Measurements from ENCODE around the gene MAP2K3. TPM values are rescaled to one million over a fixed set of nuclear protein-coding genes. Genes with fewer than 3 reads are reported as not detected.

The MAP2K3 gene
- total and polyA plus RNA-seq, 2 of the 8 experiments (the other 6 are each of a cell fraction or from before 2014, with no cell fraction given) = 16.9 to 33.5 TPM

- DNase-seq (ENCODE audit: low read depth in 1 of 2, low spot score in 2 of 2) (no peak), FAIRE-seq (no peak)
- no peaks in the 10 kb centered on the region; the same call in 1 of the 2 replicates for H3K79me1 ChIP-seq (ENCODE audit: low read depth, low read length)
- no peaks in the 10 kb centered on the region for H3K9me3 ChIP-seq (ENCODE audit: insufficient read depth in 2 of 2, low read depth in 1 of 2, low read length in 1 of 2)
- no peak overlapping the region; the same call in 1 of the 2 replicates for H2AK5ac ChIP-seq (ENCODE audit: low read depth, low read length)
- no peak overlapping the region for H3K9ac ChIP-seq (replicated peaks in 1 of 4; ENCODE audit: extremely low read depth in 1 of 4, low read depth in 3 of 4, low read length in 3 of 4)
- H3K4ac ChIP-seq (replicated peaks; ENCODE audit: insufficient read length, low read depth, low read length) = no peak overlapping the region
- TF ChIP-seq, protein P1, sequence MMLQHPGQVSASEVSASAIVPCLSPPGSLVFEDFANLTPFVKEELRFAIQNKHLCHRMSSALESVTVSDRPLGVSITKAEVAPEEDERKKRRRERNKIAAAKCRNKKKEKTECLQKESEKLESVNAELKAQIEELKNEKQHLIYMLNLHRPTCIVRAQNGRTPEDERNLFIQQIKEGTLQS (IDR thresholded peaks at IDR 0.05; ENCODE audit: insufficient read depth, low read depth, low read length) = no peak
- TF ChIP-seq SIN3A (conservative IDR thresholded peaks at IDR 0.05 in 1 of 2, IDR thresholded peaks at IDR 0.05 in 1 of 2; ENCODE audit: low read depth in 1 of 2, low read length in 2 of 2) (0 out of 4 replicates have a peak, but pooled peaks of 1 of the 2 experiments have one; percentile 5), POLR2A (IDR thresholded peaks at IDR 0.05; ENCODE audit: control extremely low read depth in 1 of 2, low read depth in 2 of 2, low read length in 2 of 2) (no peak), POU5F1 (IDR thresholded peaks at IDR 0.05; ENCODE audit: low read depth, low read length) (no peak), E2F6 (IDR thresholded peaks at IDR 0.05) (no peak), PHF8 (conservative IDR thresholded peaks at IDR 0.05; ENCODE audit: low read depth, low read length) (no peak), NRF1 (IDR thresholded peaks at IDR 0.05; ENCODE audit: low read depth, low read length) (no peak)
- no peak overlapping the region for H3K14ac ChIP-seq (ENCODE audit: insufficient read length)
- peak overlapping the region; percentile 44; the same call in 1 of the 2 replicates for H2BK12ac ChIP-seq (ENCODE audit: low read depth, low read length)
- ChIA-PET POLR2A (ENCODE audit: partially characterized antibody) (no interaction called here), CTCF (ENCODE audit: partially characterized antibody) (interaction anchor here (0.7 to 2.7 kb wide), 16 partner anchors 11 to 237 kb away, joined by 3 to 11 read pairs (median 3); no protein-coding TSS in a partner anchor)
- no peak overlapping the region for H2BK120ac ChIP-seq (replicated peaks; ENCODE audit: low read depth, low read length)
- no peak overlapping the region for H4K5ac ChIP-seq (ENCODE audit: insufficient read length, low read depth, low read length)
- H3K4me3 ChIP-seq (ENCODE audit: extremely low read depth in 1 of 4, insufficient read depth in 2 of 4, low read depth in 3 of 4, low read length in 4 of 4) = no peak overlapping the region
- H3K23me2 ChIP-seq (ENCODE audit: low read depth, low read length) = peaks cover 10% of the 10 kb centered on the region; the same call in 1 of the 2 replicates
- no peak overlapping the region for H3K56ac ChIP-seq (replicated peaks; ENCODE audit: insufficient read length, low read depth, low read length)
- no peak overlapping the region for H3K4me2 ChIP-seq (ENCODE audit: insufficient read depth in 1 of 2, low read depth in 2 of 2, low read length in 2 of 2)
- H4K20me1 ChIP-seq (replicated peaks in 1 of 2; ENCODE audit: control insufficient read depth in 1 of 2, insufficient read depth in 2 of 2, low read length in 2 of 2) = no peaks in the 10 kb centered on the region
- 85% methylated on average over 6 of the region's 6 CpGs; no CpG with 5 or more reads in 1 of the 2 experiments for WGBS, 2 experiments (ENCODE audit: extremely low coverage in 1 of 2, insufficient coverage in 1 of 2, insufficient read length in 1 of 2, insufficient replicate concordance in 2 of 2, low coverage in 1 of 2, low lambda C conversion rate in 2 of 2, missing lambda C conversion rate in 1 of 2)
- H3K27me3 ChIP-seq (replicated peaks in 1 of 4; ENCODE audit: control insufficient read depth in 3 of 4, extremely low read depth in 1 of 4, insufficient read depth in 3 of 4, low read length in 3 of 4) = peaks cover 12 to 52% (median 33%) of the 10 kb centered on the region in 4 experiments
- no peak overlapping the region for H2BK5ac ChIP-seq (ENCODE audit: low read depth, low read length)
- no peak overlapping the region for H2AFZ ChIP-seq (ENCODE audit: low read length)
- H3K79me2 ChIP-seq (ENCODE audit: control insufficient read depth in 1 of 2, insufficient read depth in 2 of 2, low read length in 2 of 2) = no peaks in the 10 kb centered on the region
- H4K91ac ChIP-seq (replicated peaks; ENCODE audit: insufficient read length, low read length) = no peak overlapping the region
- H2BK20ac ChIP-seq (ENCODE audit: low read length) = no peak overlapping the region
- no peak overlapping the region for H2BK15ac ChIP-seq (ENCODE audit: low read length)
- H3K23ac ChIP-seq (ENCODE audit: insufficient read length) = no peak overlapping the region
- no peak overlapping the region for H3K18ac ChIP-seq (ENCODE audit: extremely low read depth, low read length)
- peaks cover 0 to 4% (median under 1%) of the 10 kb centered on the region in 4 experiments; a peak in 3 of 7 replicates for H3K4me1 ChIP-seq (replicated peaks in 1 of 4; ENCODE audit: control insufficient read depth in 3 of 4, insufficient read depth in 4 of 4, low read length in 3 of 4)
- no peaks in the 10 kb centered on the region for H3K36me3 ChIP-seq (ENCODE audit: control insufficient read depth in 2 of 4, insufficient read depth in 4 of 4, low read length in 3 of 4)
- no peak overlapping the region for H4K8ac ChIP-seq (ENCODE audit: extremely low read depth, insufficient read depth, low read length)
- no peak overlapping the region for H3K27ac ChIP-seq (ENCODE audit: low read depth, low read length)
Observed at GRCh38 chr17:21279198-21279535, 5.3 kb upstream of the MAP2K3 start.
